ENCODE data around the gene MRPS27. TPM values are rescaled to one million over a fixed set of nuclear protein-coding genes. Genes with fewer than 3 reads are reported as not detected.

The MRPS27 gene
- total RNA-seq, 2 donors from 2014 or later: 40.1 to 59.0 TPM

GRCh38 chr5:72208324-72208926 lies 111.6 kb downstream of the MRPS27 start:
- H3K27me3 ChIP-seq: no peaks in the 10 kb centered on the region
- H3K36me3 ChIP-seq: peaks cover 48% of the 10 kb centered on the region
- no peak for TF ChIP-seq CTCF (IDR thresholded peaks at IDR 0.05)
- DNase-seq (ENCODE audit: low spot score): no peak
- H3K4me3 ChIP-seq: no peak overlapping the region
- H3K4me1 ChIP-seq: peaks cover 0 to 24% of the 10 kb centered on the region in 2 donors
- H3K9me3 ChIP-seq: no peaks in the 10 kb centered on the region
- H3K27ac ChIP-seq: no peak overlapping the region

GRCh38 chr5:72206994-72207393 lies 113.0 kb downstream of the MRPS27 start:
- Histone ChIP-seq H3K36me3 (peaks cover 52% of the 10 kb centered on the region), H3K9me3 (no peaks in the 10 kb centered on the region), H3K27ac (no peak overlapping the region), H3K4me3 (no peak overlapping the region), H3K4me1 (peaks cover 0 to 24% of the 10 kb centered on the region in 2 donors), H3K27me3 (no peaks in the 10 kb centered on the region)
- no peak for TF ChIP-seq CTCF (IDR thresholded peaks at IDR 0.05)
- no peak for DNase-seq (ENCODE audit: low spot score)

GRCh38 chr5:72206160-72206559 lies 113.9 kb downstream of the MRPS27 start:
- Histone ChIP-seq H3K4me1 (peaks cover 0 to 21% of the 10 kb centered on the region in 2 donors), H3K4me3 (no peak overlapping the region), H3K27ac (no peak overlapping the region), H3K36me3 (peaks cover 59% of the 10 kb centered on the region), H3K9me3 (no peaks in the 10 kb centered on the region), H3K27me3 (no peaks in the 10 kb centered on the region)
- no peak for DNase-seq (ENCODE audit: low spot score)
- TF ChIP-seq CTCF (IDR thresholded peaks at IDR 0.05): no peak

- no peaks in the 10 kb centered on the region for H3K9me3 ChIP-seq
- H3K4me3 ChIP-seq: no peak overlapping the region
- peaks cover 63% of the 10 kb centered on the region for H3K36me3 ChIP-seq
- no peaks in the 10 kb centered on the region for H3K27me3 ChIP-seq
- H3K4me1 ChIP-seq: peaks cover 0 to 14% of the 10 kb centered on the region in 2 donors
- no peak for DNase-seq (ENCODE audit: low spot score)
- no peak for TF ChIP-seq CTCF (IDR thresholded peaks at IDR 0.05)
- H3K27ac ChIP-seq: no peak overlapping the region
These were observed 114.5 kb downstream of the MRPS27 start for GRCh38 chr5:72205431-72206009.

GRCh38 chr5:72204946-72205345 lies 115.1 kb downstream of the MRPS27 start:
- H3K9me3 ChIP-seq: no peaks in the 10 kb centered on the region
- peaks cover 0 to 9% of the 10 kb centered on the region in 2 donors for H3K4me1 ChIP-seq
- no peak overlapping the region for H3K4me3 ChIP-seq
- no peak for DNase-seq (ENCODE audit: low spot score)
- no peak overlapping the region for H3K27ac ChIP-seq
- no peak for TF ChIP-seq CTCF (IDR thresholded peaks at IDR 0.05)
- peaks cover 69% of the 10 kb centered on the region for H3K36me3 ChIP-seq
- no peaks in the 10 kb centered on the region for H3K27me3 ChIP-seq

Measured in right atrium auricular region (tissue), 2 donors.